Embryonic facial prominence (tissue), 1 donor: ENCODE measurements around the gene TMEM184B.

ENCODE experiments used
- DNase-seq: peaks from one replicate; pipeline ENCODE4 v3.0.0-alpha.2; 2016; ENCODE audit errors: extremely low spot score

TMEM184B gene

GRCh38 chr22:38282397-38282796 lies 9.6 kb upstream of the TMEM184B start:
- no peak for DNase-seq

- no peak for DNase-seq
These were observed 3.4 kb upstream of the TMEM184B start for GRCh38 chr22:38276166-38276565.

- no peak for DNase-seq
These were observed 471 bp upstream of the TMEM184B start for GRCh38 chr22:38273135-38273826.

- no peak for DNase-seq
These were observed 860 bp downstream of the TMEM184B start for GRCh38 chr22:38271927-38272372.

GRCh38 chr22:38271101-38271500 lies 1.7 kb downstream of the TMEM184B start:
- DNase-seq = no peak

- DNase-seq = no peak
These were observed 2.5 kb downstream of the TMEM184B start for GRCh38 chr22:38270091-38270992.

GRCh38 chr22:38269466-38269865 lies 3.3 kb downstream of the TMEM184B start:
- DNase-seq = no peak

- no peak for DNase-seq
These were observed 5.7 kb downstream of the TMEM184B start for GRCh38 chr22:38267086-38267485.

- no peak for DNase-seq
These were observed 6.7 kb downstream of the TMEM184B start for GRCh38 chr22:38266120-38266519.

- no peak for DNase-seq
These were observed 8.4 kb downstream of the TMEM184B start for GRCh38 chr22:38264322-38264843.

- DNase-seq = no peak
These were observed 10.6 kb downstream of the TMEM184B start for GRCh38 chr22:38262051-38262795.

- DNase-seq = no peak
These were observed 11.8 kb downstream of the TMEM184B start for GRCh38 chr22:38260761-38261681.

GRCh38 chr22:38259370-38259769 lies 13.4 kb downstream of the TMEM184B start:
- DNase-seq = no peak

GRCh38 chr22:38258895-38259294 lies 13.9 kb downstream of the TMEM184B start:
- no peak for DNase-seq

- DNase-seq = no peak
These were observed 15.1 kb downstream of the TMEM184B start for GRCh38 chr22:38257650-38258250.

- DNase-seq = no peak
These were observed 15.6 kb downstream of the TMEM184B start for GRCh38 chr22:38257181-38257580.

GRCh38 chr22:38255697-38256096 lies 17.1 kb downstream of the TMEM184B start:
- no peak for DNase-seq

GRCh38 chr22:38251341-38251692 lies 21.5 kb downstream of the TMEM184B start:
- DNase-seq = no peak

- no peak for DNase-seq
These were observed 22.0 kb downstream of the TMEM184B start for GRCh38 chr22:38250643-38251340.
